Panc1 (cell line): Measurements from ENCODE around the gene POLE. TPM values are rescaled to one million over a fixed set of nuclear protein-coding genes. Genes with fewer than 3 reads are reported as not detected.

Experiments
- ATAC-seq: fragments of 200-7000 bp; cut with Tn5 transposase; 2 replicates; pipeline ENCODE4 v1.9.1; 2020; ENCODE audit warnings: mild to moderate bottlenecking, moderate library complexity
- BruUV-seq: library from RNA; stranded (reverse); fragments of 400-500 nt; replicated peaks from 2 replicates; lab custom pipeline; 2021; lab: Mats Ljungman, UMichigan
- CTCF ChIA-PET: fragments of 300-600 bp; sonication (Branson Sonifier 250); formaldehyde crosslinking; loops from one replicate; lab custom pipeline; 2022; ENCODE audit warnings: antibody characterized with exemption; lab: Charles Lee
- POLR2A ChIA-PET: fragments of 300-600 bp; sonication (Branson Sonifier 250); formaldehyde crosslinking; loops from one replicate; lab custom pipeline; 2022; ENCODE audit warnings: antibody characterized with exemption; lab: Charles Lee
- DNase-seq: peaks from one replicate; pipeline ENCODE4 v3.0.0-alpha.2; 2010; ENCODE audit warnings: low read depth, low spot score
- H3K27ac ChIP-seq: 2 replicates; pipeline ENCODE4 v1.5.1; 2011; ENCODE audit warnings: mild to moderate bottlenecking, low read length, inconsistent platforms
- H3K27me3 ChIP-seq: fragments of 200-500 bp; sonication (Bioruptor generic); 2 replicates; pipeline ENCODE4 v1.6.0; 2014; ENCODE audit warnings: low read length, inconsistent platforms; ENCODE audit not compliant: control insufficient read depth, insufficient read depth
- H3K36me3 ChIP-seq: fragments of 200-500 bp; sonication (Bioruptor generic); 2 replicates; pipeline ENCODE4 v1.5.1; 2014; ENCODE audit warnings: inconsistent platforms, mild to moderate bottlenecking, low read length, moderate library complexity; ENCODE audit not compliant: control insufficient read depth, insufficient read depth
- H3K4me1 ChIP-seq: 2 replicates; pipeline ENCODE4 v1.5.1; 2011; ENCODE audit warnings: inconsistent platforms, mild to moderate bottlenecking, low read length, moderate library complexity; ENCODE audit not compliant: control insufficient read depth, insufficient read depth
- H3K4me3 ChIP-seq, 2 experiments: 2 replicates each; pipeline ENCODE4 v1.5.1; 2011 to 2012; ENCODE audit warnings: low read depth in 2 of 2, low read length in 2 of 2, mild to moderate bottlenecking in 2 of 2, inconsistent platforms in 1 of 2, moderate library complexity in 1 of 2
- H3K9me3 ChIP-seq: fragments of 200-500 bp; sonication (Bioruptor generic); 2 replicates; pipeline ENCODE4 v1.5.1; 2014; ENCODE audit warnings: low read depth, mild to moderate bottlenecking, inconsistent platforms, low read length, moderate library complexity; ENCODE audit not compliant: control insufficient read depth, insufficient read depth
- CTCF ChIP-seq: fragments of 450-650 bp; IDR thresholded peaks from 2 replicates; pipeline ENCODE4 v1.5.1; 2017; ENCODE audit warnings: mild to moderate bottlenecking
- POLR2AphosphoS5 ChIP-seq: IDR thresholded peaks from 2 replicates; pipeline ENCODE4 v1.6.1; 2012; ENCODE audit warnings: mild to moderate bottlenecking, low read depth, low read length, moderate library complexity
- SIN3A ChIP-seq: IDR thresholded peaks from 2 replicates; pipeline ENCODE4 v1.6.1; 2012; ENCODE audit warnings: low read depth, mild to moderate bottlenecking, low read length, moderate library complexity, borderline replicate concordance; ENCODE audit not compliant: insufficient read depth
- TCF7L2 ChIP-seq: IDR thresholded peaks from 2 replicates; pipeline ENCODE4 v1.6.1; 2011; ENCODE audit warnings: mild to moderate bottlenecking, low read depth, low read length, inconsistent platforms
- in situ Hi-C: cut with HindIII; loops from 2 replicates; pipeline ENCODE4 v1.10.0; 2016; ENCODE audit warnings: low sequenced_read_pairs, low pct_unique_long_range_greater_than_20kb
- intact Hi-C: fragments of 100-400 bp; cut with micrococcal nuclease; formaldehyde crosslinking; loops from one replicate; pipeline ENCODE4 v1.10.0; 2022; ENCODE audit not compliant: unreplicated experiment
- total RNA-seq: library from RNA; stranded (reverse); gene quantifications from one replicate; pipeline ENCODE4 v1.2.1, GENCODE V29; 2021; ENCODE audit not compliant: unreplicated experiment
- TF ChIP-seq, protein P1 (sequence below), 2 experiments: IDR thresholded peaks; 2 replicates each; pipeline ENCODE4 v1.6.1; 2011 to 2012; ENCODE audit warnings: low read depth in 2 of 2, control low read depth in 1 of 2, low read length in 1 of 2, mild to moderate bottlenecking in 1 of 2, moderate library complexity in 1 of 2; ENCODE audit not compliant: insufficient read depth in 1 of 2

POLE gene
- total RNA-seq, 1 experiment from 2014 or later: 112 TPM

GRCh38 chr12:132585177-132585576 lies 102.0 kb downstream of the POLE start:
- in situ Hi-C loops: no loop called here
- CTCF ChIA-PET: no interaction called here
- no TSS peak for BruUV-seq

GRCh38 chr12:132584429-132584828 lies 102.7 kb downstream of the POLE start:
- intact Hi-C loops (no loop called here), in situ Hi-C loops (no loop called here)
- no peaks in the 10 kb centered on the region for H3K4me1 ChIP-seq
- H3K9me3 ChIP-seq: no peaks in the 10 kb centered on the region
- DNase-seq (no peak), ATAC-seq (no peak)
- ChIA-PET CTCF (no interaction called here), POLR2A (no interaction called here)
- no peaks in the 10 kb centered on the region for H3K27me3 ChIP-seq
- no peak overlapping the region for H3K4me3 ChIP-seq
- H3K36me3 ChIP-seq: no peaks in the 10 kb centered on the region
- no TSS peak for BruUV-seq
- TF ChIP-seq, protein P1, sequence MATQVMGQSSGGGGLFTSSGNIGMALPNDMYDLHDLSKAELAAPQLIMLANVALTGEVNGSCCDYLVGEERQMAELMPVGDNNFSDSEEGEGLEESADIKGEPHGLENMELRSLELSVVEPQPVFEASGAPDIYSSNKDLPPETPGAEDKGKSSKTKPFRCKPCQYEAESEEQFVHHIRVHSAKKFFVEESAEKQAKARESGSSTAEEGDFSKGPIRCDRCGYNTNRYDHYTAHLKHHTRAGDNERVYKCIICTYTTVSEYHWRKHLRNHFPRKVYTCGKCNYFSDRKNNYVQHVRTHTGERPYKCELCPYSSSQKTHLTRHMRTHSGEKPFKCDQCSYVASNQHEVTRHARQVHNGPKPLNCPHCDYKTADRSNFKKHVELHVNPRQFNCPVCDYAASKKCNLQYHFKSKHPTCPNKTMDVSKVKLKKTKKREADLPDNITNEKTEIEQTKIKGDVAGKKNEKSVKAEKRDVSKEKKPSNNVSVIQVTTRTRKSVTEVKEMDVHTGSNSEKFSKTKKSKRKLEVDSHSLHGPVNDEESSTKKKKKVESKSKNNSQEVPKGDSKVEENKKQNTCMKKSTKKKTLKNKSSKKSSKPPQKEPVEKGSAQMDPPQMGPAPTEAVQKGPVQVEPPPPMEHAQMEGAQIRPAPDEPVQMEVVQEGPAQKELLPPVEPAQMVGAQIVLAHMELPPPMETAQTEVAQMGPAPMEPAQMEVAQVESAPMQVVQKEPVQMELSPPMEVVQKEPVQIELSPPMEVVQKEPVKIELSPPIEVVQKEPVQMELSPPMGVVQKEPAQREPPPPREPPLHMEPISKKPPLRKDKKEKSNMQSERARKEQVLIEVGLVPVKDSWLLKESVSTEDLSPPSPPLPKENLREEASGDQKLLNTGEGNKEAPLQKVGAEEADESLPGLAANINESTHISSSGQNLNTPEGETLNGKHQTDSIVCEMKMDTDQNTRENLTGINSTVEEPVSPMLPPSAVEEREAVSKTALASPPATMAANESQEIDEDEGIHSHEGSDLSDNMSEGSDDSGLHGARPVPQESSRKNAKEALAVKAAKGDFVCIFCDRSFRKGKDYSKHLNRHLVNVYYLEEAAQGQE (IDR thresholded peaks at IDR 0.05; ENCODE audit: insufficient read depth in 1 of 2, low read depth in 2 of 2, low read length in 1 of 2): no peak
- TF ChIP-seq POLR2AphosphoS5 (no peak), TCF7L2 (no peak), SIN3A (no peak), CTCF (no peak)
- no peak overlapping the region for H3K27ac ChIP-seq

More at GRCh38 chr12:132585177-132585576, 102.0 kb downstream of the POLE start:
- H3K9me3 ChIP-seq: no peaks in the 10 kb centered on the region
- TF ChIP-seq CTCF (no peak), SIN3A (no peak), POLR2AphosphoS5 (no peak)
- TF ChIP-seq, protein P1 (IDR thresholded peaks at IDR 0.05; ENCODE audit: insufficient read depth in 1 of 2, low read depth in 2 of 2, low read length in 1 of 2): no peak
- intact Hi-C loops: no loop called here
- POLR2A ChIA-PET: no interaction called here
- DNase-seq (no peak), ATAC-seq (no peak)
- H3K4me3 ChIP-seq: no peak overlapping the region
- no peaks in the 10 kb centered on the region for H3K4me1 ChIP-seq
- no peak overlapping the region for H3K27ac ChIP-seq
- H3K36me3 ChIP-seq: no peaks in the 10 kb centered on the region
- H3K27me3 ChIP-seq: no peaks in the 10 kb centered on the region
